ENCODE results near the gene CISD2.
"Not testable (repeated sequence)": the region's sequence is repeated elsewhere in the genome, so short reads cannot be mapped to it uniquely, and the experiment has no call there.

DNA sequence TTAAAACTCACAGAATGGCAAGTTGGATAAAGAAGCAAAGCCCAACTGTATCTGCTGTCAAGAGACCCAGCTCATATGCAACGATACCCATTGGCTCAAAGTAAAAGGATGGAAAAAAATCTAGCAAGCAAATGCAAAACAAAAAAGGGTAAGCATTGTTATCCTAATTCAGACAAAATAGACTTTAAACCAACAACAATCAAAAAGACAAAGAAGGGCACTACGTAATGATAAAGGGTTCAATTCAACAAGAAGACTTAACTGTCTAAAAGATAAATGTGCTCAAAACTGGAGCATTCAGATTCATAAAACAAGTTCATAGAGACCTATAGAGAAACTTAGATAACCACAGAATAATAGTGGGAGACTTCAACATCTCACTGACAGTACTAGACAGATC, 69.3 kb downstream of the CISD2 start:
- not testable (repeated sequence) for TF ChIP-seq POLR2A (IDR thresholded peaks at IDR 0.05; ENCODE audit: low read depth, low read length); TAF1 (IDR thresholded peaks at IDR 0.05; ENCODE audit: borderline replicate concordance, low read depth, low read length)
